G401 (cell line): Measurements from ENCODE around the gene EML3. TPM values are rescaled to one million over a fixed set of nuclear protein-coding genes. Genes with fewer than 3 reads are reported as not detected.
"Not testable (repeated sequence)": the region's sequence is repeated elsewhere in the genome, so short reads cannot be mapped to it uniquely, and the experiment has no call there.

Experiments used
- DNase-seq: peaks from one replicate; pipeline ENCODE4 v3.0.0-alpha.2; 2015; ENCODE audit warnings: low spot score
- in situ Hi-C: cut with HindIII; loops from 2 replicates; pipeline ENCODE4 v1.10.0; 2016; ENCODE audit warnings: low sequenced_read_pairs, mixed read lengths
- total RNA-seq: library from RNA; depleted of rRNA; stranded (reverse); fragments of >200 nt; shearing (Covaris generic); gene quantifications from 2 replicates; pipeline ENCODE4 v1.2.3, GENCODE V29; 2014

EML3 gene
- total RNA-seq, 1 experiment from 2014 or later: 55.7 TPM

DNA sequence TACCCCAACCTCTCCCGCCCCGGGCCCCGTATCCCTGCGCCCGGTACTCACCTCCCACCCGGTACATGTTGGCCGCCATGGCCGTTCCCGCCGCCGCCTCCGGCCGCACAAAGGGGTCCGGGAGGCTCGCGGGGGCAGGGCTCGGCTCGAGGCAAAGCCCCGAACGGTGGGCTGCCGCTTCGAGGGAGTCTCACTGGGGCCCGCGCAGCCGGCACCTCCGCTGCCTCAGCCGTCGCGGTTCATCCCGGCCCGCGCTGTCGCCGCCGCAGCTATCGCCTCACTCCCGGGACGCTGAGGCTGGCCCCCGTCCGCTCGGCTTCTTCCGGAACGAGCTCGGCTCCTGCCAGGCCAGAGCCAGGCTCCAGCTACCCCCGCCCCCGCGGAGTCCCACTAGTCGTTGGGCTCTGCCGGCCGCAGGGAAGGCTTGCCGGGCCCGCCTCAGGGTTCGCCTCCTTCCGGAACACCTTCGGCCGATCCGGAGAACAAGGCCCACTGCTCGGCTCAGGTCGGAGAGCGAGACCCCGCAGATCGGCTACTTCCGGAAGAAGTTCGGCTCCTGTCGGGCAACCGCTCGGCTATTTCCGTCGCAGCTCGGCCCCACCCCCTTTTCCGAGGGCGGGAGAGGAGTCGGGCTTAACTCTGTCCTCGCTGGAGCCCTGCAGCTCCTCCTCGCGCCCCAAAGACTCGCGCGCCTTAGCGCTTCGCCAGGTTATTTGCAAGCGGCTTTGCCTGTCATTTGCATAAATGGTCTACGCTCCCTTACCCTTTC, 11.0 kb downstream of the EML3 start, which contains the start of gene MTA2:
Gene MTA2 (minus strand): TSS at position 494 of the 769 bp plus-strand sequence. CDS start 415 bp downstream, at position 79.
- peak; percentile 97 for DNase-seq
- in situ Hi-C loops: no loop called here

DNA sequence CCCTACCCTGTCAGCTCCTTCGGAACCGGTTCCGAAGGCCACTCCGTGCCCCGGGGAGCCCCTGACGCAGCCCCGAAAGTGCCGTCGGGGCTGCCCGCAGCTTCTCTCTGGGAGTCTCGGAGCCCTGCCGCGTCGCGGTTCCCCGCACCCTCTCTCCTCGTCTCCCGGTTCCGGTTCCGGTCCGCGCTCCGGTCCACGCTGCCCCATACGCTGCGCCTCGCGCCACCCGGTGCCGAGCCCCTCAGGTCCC, 11.5 kb downstream of the EML3 start:
- in situ Hi-C loops: no loop called here
- no peak for DNase-seq

DNA sequence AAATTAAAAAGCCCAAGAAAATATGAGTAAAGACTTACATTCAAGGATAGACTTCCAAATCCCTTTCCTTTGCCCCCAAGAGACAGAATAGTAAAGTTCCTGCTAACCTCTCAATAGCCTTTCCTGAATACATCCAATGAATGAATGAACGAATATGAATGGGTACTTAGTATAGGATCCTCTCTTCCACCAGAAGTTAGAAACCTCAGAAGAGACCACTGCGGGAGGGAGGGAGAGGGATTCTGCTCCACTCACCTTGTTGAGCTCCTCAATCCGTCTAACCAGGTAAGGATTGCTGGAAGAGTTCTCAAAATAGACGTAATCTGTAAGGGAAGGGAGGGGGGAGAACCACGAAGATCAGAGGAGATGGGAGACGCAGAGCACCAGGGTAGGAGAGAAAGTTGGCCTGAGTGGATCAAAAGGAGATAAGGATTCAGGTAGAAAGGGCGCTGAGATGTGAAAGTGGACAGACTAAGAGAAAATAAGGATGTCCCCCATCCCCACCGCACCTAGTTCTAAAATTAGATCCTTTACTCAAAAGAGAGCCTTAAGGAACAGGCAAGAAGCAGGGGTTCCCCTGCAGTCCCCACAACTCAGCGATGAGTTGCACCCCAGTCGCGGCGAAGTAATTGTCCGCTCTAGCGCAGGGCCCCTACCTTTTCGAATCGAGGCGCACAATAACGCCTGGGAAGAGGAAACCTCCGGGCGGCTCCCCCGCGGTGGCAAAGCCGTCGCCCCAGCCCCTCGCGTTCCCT, 12.0 kb downstream of the EML3 start:
- in situ Hi-C loops: no loop called here
- DNase-seq: no peak

DNA sequence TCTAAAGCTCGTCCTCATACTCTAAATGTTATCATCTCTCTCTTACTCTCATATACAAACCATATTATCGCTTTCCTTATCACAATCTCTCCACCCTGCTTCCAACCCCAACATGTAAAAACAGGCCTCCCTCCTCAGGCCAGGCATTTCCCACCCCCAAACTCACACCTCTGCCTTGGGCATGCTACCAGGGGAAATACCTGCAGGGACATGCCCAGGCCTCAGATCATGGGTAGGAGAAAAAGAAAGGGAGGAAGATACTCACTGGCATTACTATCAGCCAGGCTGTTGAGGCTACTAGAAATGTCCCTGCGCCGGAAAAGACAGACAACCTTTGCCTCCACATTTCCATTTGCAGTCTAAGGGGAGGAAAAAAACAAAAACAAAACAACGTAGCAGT, 12.7 kb downstream of the EML3 start:
- DNase-seq: no peak
- in situ Hi-C loops: loop anchor here (5.0 kb wide), 1 partner anchor 72 kb away; the partner anchor contains the start of genes LBHD1 and UQCC3

DNA sequence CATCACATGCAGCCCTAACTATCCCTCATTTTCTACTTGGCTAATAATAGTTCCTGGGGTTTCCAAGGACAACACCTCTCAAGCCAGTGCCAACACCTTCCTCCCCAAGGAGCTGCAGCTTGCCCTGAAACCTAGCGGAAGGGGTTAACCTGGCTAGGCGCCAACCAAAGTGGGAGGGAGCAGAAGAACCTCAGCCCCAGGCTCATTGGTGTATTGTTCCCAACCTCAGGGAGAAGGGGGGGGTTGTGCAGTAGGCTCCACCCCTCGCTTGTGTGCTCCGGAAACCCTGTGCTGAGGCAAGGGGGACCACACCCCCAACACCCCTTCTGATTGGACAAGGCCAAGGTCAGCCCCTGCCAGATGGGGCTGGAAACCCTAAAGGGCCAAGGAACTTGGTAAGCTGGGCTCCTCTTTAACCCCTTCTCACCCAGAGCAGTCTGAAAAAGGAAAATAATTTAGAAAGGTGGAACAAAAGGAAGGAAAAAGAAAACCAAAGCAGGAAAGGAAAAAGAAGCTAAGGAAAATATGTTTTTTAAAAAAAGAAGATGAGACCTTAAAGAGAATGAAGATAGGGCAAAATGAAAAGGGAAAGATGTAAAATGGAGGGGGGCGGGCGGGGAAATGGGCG, 13.4 kb downstream of the EML3 start:
- in situ Hi-C loops: loop anchor here (5.0 kb wide), 1 partner anchor 73 kb away; the partner anchor contains the start of genes LBHD1 and UQCC3
- peak; percentile 92 for DNase-seq

DNA sequence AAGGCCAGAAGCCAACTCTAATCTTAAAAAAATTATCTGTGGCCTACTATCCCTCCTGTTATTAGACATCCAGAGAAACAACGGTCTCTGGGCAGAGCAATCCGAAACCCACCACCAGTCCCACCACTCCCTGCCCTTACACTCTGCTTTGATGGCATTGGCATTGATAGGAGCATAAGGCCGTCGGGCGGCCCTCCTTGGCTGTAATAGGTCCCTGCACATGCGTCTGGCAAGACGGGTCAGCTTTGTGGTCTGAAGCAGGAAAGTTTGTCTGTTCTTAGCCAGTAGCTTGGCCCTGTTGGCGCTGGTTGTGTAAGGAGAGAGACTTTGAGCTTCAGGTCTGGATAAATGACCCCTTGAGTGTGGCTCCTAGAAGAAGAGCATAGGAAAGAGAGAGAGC, 17.5 kb downstream of the EML3 start:
- DNase-seq: no peak
- in situ Hi-C loops: loop anchor here (5.0 kb wide), 1 partner anchor 77 kb away; the partner anchor contains the start of genes LBHD1 and UQCC3

DNA sequence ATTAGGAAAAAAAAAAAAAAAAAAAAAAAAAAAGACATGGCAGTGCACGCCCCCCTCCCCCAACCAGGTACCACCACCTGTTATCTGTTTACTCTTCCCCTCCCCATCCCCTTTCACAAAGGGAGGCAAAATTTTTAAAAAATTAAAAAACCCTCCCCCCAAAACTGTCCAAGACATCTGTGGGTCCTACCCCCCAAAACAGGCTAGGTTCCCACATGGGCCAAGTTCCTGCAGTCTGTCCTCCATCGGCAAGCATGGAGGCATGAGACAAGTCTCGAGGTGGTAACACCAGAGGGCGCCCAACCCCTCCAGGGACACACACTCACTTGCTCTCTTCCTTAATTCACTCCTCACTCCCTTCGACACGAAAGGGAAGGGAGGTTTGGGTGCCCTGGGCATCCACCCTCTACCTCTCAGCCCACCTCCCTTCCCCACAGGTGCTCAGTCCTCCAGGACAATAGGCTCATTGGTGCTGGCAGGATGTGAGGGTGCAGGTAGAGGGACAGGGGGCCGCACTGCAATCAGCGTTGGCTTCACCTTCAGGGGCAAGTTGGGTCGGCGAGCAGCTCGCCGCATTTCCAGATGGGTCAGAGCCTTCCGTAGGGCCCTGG, 19.0 kb downstream of the EML3 start:
- DNase-seq: peak; percentile 58
- in situ Hi-C loops: no loop called here

DNA sequence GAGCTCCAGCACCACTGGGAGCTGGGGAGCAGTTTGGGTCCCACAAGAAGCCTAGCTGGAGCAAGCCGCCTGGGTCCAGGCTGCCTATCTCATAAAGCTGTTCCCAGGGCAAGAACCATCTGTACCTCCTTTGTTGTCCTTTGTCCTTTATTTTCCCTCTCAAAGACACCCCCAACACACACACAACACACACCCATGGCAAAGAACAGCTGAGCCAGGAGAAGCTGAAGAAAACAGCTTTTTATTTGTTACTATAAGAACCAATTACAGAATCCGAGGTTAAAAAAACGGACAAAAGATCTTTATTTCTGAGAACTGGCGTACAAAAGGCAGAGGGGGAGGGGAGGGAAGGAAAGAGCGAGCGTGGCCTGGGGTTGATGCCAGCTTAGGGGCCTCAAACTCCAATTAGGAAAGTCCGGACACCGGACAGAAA, 19.6 kb downstream of the EML3 start:
- DNase-seq: no peak
- in situ Hi-C loops: no loop called here

DNA sequence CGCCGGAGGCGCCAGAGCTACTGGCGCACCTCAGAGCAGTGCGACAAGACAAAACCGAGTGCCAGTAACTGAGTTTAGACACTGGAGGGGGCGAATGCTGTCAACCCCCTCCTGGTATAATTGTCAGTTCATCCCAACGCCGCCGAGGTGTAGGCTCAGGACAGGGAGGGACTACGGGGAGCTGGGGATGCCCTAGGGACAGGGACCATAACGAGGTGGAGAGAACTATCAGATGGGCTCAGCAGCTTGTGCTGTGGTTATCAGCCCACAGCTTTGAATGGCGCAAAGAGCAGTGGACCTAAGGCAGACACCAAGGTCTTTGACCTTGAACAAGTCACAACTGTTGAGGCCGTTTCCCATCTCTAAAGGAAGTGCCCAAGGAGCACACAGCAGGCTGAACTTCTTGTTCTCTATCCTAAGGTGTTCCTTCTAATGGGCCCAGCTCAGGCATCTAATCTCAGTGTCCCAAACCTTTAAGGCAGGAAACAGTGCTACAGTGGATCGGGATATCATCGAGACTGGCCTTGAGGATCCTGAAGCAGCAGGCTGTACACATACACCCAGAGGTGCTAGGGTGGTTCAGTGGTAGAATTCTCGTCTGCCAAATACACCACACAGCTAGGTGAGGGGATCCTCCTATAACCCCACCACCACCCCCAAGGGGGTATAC, 20.3 kb downstream of the EML3 start:
- DNase-seq: no peak
- in situ Hi-C loops: no loop called here

DNA sequence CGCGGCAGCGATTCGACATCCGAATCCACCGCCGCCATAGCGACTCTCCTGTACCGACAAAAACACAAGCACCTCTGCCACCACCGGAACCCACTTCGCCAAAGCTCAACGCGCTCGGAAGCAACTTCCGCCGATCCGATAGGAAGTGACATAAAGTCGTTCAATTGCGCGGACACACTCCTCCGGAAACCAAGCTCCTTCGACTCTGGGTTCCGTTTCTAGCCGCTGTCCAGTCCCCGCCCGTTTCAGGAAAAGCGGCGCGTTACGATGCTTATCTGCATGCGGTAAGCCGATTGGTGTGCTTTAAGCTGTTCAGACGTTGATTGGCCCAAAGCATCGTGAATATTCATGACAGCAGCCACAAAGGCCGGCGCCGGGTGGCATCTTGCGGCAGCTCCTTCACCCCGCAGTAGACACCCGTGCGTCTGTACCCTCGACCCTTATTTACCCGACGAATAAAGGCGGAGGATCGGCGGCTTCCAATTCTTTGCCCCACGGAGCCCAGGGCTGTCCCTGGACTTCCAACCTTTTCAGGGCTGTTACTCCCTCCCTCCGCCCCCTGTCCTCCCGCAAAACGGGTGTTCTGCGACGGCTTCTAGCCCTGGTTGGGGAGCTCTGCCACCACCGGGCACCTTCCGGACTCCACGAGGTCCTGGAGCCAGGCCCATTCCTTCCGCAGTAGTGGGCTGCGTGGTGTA, 21.0 kb downstream of the EML3 start, which contains the start of gene TUT1:
Gene TUT1 (minus strand): TSS at position 76 of the 698 bp plus-strand sequence. CDS start 38 bp downstream, at position 38.
- DNase-seq: peak; percentile 100
- in situ Hi-C loops: no loop called here

DNA sequence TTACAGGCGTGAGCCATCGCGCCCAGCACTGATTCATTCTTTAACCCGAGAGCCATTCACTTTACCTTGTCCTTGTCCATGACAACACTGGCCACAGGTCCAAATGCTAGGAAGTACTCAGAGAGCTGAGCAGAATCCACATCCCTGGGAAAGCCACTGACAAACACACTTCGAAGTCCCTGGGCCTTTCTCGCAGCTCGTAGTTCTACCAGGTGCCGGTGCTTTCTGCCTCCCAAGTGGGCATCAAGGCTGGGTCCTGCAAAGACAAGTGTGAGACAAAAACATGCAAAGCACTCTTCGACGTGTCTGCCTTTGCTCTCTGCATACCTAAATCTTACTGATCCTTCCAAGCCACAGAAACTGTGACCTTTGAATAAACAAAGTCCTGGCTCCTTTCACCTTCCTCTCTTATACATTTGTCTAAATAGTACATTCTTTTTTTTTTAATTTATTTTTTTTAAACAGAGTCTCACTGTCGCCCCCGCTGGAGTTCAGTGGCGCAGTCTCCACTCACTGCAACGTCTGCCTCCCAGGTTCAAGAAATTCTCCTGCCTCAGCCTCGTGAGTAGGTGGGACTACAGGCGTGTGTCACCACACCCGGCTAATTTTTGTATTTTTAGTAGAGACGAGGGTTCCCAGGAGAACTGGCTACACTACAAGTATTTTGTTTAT, 23.5 kb downstream of the EML3 start:
- no peak for DNase-seq
- in situ Hi-C loops: no loop called here

DNA sequence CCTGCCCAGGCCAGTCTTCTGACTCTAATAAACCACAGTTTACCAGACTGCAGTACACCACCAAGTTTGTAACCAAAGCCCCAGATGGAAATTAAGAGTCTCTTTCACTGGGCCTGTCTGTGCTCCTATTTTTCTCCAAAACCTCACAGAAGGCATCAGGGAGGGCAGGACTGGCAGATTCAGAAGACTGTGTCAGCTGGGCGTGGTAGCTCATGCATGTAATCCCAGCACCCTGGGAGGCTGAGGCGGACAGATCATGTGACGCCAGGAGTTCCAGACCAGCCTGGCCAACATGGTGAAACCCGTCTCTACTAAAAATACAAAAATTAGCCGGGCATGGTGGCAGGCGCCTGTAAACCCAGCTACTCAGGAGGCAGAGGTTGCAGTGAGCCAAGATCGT, 27.2 kb downstream of the EML3 start:
- DNase-seq, in situ Hi-C loops: not testable (repeated sequence)

DNA sequence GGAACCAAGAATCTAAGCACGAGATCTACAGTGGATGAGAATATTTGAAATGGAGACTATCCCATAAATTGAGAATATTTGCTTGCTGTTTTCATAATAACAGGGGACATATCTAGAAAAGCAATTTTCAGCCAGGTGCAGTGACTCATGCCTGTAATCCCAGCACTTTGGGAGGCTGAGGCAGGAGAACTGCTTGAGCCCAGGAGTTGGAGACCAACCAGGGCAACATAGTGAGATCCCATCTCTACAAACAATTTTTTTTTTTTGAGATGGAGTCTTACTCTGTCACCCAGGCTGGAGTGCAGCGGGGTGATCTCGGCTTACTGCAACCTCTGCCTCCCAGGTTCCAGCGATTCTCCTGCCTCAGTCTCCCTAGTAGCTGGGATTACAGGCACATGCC, 30.8 kb downstream of the EML3 start:
- in situ Hi-C loops, DNase-seq: not testable (repeated sequence)

DNA sequence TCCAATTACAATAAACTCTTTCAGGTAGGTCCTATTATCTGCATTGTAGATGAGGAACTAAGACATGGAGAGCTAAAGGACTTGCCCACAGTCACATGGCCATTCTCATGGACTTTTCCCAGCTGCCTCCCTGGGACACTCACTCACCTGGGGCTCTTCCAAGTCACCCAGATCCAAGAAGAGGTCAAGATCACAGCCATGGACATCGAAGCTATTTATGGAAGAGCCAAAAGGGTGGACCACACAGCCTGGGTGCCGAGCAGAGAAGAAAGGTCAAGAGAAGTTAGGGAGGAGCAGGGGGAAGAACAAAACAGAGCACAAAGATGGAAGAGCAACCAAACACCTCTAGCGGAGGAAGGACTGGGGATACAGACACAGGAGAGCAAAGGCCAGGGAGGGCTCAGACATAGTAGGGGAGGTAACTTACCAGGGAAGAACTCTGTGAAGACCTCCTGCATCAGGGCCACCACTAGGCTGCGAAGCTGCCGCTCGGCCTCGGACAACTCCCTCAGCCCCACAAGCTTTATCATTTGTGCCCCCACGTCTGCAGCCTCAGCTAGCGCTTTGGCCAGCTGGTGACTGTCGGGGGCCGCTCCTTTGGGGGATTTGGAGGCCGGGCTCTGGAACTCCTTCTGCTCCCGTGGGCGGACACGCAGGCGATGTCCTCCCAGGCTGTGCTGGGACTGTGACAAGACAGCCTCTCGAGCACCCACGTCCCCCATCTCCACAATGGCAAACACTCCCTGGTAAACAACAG, 31.4 kb downstream of the EML3 start:
- in situ Hi-C loops: no loop called here
- no peak for DNase-seq

DNA sequence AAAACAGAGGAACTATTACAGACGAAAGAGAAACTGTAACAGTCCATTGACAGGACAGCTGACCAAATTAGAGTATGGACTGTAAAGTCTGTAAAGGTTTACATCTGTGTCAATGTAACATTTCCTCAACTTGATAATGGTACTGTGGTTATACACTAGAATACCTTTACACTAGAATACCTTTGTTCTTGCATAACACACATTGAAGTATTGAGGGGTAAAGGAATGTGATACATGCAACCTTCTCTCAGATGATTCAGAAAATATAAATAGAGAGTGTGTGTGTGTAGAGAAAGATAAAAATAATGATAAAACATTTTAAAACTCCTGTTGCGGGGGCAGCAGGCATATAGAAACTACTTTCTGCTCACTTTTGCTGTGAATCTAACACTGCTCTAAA, 33.3 kb downstream of the EML3 start:
- in situ Hi-C loops: no loop called here
- no peak for DNase-seq

DNA sequence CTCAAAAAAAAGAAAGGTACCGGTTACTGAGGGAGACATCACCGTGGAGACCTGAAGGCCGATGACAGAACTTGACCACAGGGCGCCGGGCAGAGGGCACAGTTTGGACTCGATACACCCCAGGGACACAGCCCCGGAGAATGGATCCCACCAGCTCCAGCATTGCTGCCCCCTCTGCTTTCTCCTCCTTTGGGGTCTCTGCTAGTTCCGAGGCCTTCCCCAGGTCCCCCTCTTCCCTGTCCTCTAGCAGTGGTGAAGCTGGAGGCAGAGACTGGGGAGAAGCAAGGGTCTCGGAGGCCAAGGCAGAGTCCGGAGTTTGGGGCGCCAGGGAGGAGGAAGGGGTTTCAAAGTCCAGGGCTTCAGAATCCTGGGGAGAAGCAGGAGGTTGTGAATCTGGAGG, 34.0 kb downstream of the EML3 start:
- DNase-seq: no peak
- in situ Hi-C loops: no loop called here

DNA sequence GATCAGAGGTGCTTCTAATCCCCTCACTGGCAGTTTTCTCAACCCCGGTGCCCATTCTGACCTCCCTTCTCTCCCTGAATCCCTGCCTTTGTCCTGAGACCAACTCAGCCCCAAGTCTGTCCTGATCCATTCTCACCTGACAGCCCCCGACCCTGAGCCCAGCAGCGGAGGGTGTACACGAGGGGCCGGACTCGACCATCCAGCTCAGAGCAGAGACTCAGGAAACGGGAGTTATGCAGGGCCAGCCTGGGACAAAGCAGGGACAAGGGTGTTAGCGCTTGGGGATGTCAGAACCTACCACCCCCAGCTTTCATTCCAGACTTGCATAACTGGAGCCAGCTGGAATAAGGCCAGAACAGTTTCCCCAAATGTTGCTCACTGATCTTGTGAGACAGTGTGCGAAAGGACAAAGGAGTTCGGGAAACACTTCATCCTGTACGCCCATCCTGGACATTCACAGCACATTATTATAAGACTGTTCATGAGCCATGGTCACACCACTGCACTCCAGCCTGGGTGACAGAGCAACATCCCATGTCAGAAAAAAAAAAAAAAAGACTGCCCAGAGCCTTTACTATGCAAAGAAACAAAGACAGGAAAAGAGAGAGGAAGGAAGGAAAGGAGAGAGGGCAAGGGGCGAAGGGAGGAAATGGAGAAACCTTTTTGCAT, 35.4 kb downstream of the EML3 start:
- DNase-seq: no peak

More for the DNA sequence above, 35.4 kb downstream of the EML3 start:
- in situ Hi-C loops: no loop called here
